Esophagus squamous epithelium (tissue), 5 donors: ENCODE measurements around the gene BID. TPM values are rescaled to one million over a fixed set of nuclear protein-coding genes. Genes with fewer than 3 reads are reported as not detected.

Experiments
- DNase-seq: peaks from one replicate; lab custom pipeline; 2025; lab: John Stamatoyannopoulos, UW
- H3K27ac ChIP-seq, 4 donors: fragments of 200-600 bp; sonication (generic); one replicate each; pipeline ENCODE4 v1.5.1; 2016 to 2019; ENCODE audit warnings: mild to moderate bottlenecking in 1 of 4
- H3K27me3 ChIP-seq, 4 donors: fragments of 200-600 bp; sonication (generic); 1 replicate in 3 of 4; 2 replicates in 1 of 4; pipeline versions ENCODE4 v1.5.1 to v1.6.0; 2017 to 2021; ENCODE audit warnings: antibody characterized with exemption in 1 of 4
- H3K36me3 ChIP-seq, 3 donors: fragments of 200-600 bp; sonication (generic); one replicate each; pipeline ENCODE4 v1.5.1; 2016 to 2019
- H3K4me1 ChIP-seq, 3 donors: fragments of 200-600 bp; sonication (generic); one replicate each; pipeline ENCODE4 v1.5.1; 2017 to 2019
- H3K4me3 ChIP-seq, 4 donors: fragments of 200-600 bp; sonication (generic); 1 replicate in 3 of 4; 2 replicates in 1 of 4; pipeline ENCODE4 v1.5.1; 2016 to 2019; ENCODE audit warnings: mild to moderate bottlenecking in 2 of 4, moderate library complexity in 1 of 4
- H3K9me3 ChIP-seq, 3 donors: fragments of 200-600 bp; sonication (generic); one replicate each; pipeline ENCODE4 v1.5.1; 2016 to 2019
- CTCF ChIP-seq, 6 experiments: fragments of 450-650 bp in 4 of 6; fragments of 200-600 bp in 2 of 6; sonication (generic) in 2 of 6; IDR thresholded peaks; one replicate each; pipeline ENCODE4 v1.5.1; 2016 to 2019; ENCODE audit warnings: antibody characterized with exemption in 6 of 6, mild to moderate bottlenecking in 4 of 6, moderate library complexity in 4 of 6
- POLR2A ChIP-seq, 4 donors: fragments of 450-650 bp; IDR thresholded peaks; one replicate each; pipeline ENCODE4 v1.6.1; 2017; ENCODE audit warnings: antibody characterized with exemption in 4 of 4, mild to moderate bottlenecking in 4 of 4, moderate library complexity in 3 of 4
- WGBS, 2 donors: methylation state at CpG; one replicate each; pipeline ENCODE4 v1.1.5; 2018; 5-methylcytosine and 5-hydroxymethylcytosine counted together
- intact Hi-C: fragments of 100-400 bp; cut with DNase I; formaldehyde crosslinking; loops from one replicate; pipeline ENCODE4 v1.15.0; 2022
- total RNA-seq, 4 donors: library from RNA; depleted of rRNA; stranded (reverse); fragments of >200 nt; gene quantifications; one replicate each; pipeline ENCODE4 v1.1.0, GENCODE V29; 2016
- donor health status: DM: yes; HTN: yes; CAD: no.

Gene BID
- total RNA-seq, 4 donors from 2014 or later: 10.6 to 32.9 (median 22.7) TPM

GRCh38 chr22:17741866-17742526, 32.3 kb downstream of the BID start:
- H3K27ac ChIP-seq: no peak overlapping the region
- H3K27me3 ChIP-seq: no peaks in the 10 kb centered on the region
- H3K4me3 ChIP-seq: no peak overlapping the region
- H3K9me3 ChIP-seq: no peaks in the 10 kb centered on the region
- peaks cover 0 to 26% (median 0%) of the 10 kb centered on the region in 3 donors for H3K36me3 ChIP-seq
- TF ChIP-seq CTCF (IDR thresholded peaks at IDR 0.05) (no peak), POLR2A (IDR thresholded peaks at IDR 0.05) (no peak)
- DNase-seq: no peak
- intact Hi-C loops: no loop called here
- 68 to 84% methylated on average over 12 to 17 of the region's 18 CpGs for WGBS, 2 donors
- H3K4me1 ChIP-seq: peaks cover 0 to 22% (median 0%) of the 10 kb centered on the region in 3 donors

GRCh38 chr22:17739196-17739975, 34.9 kb downstream of the BID start:
- H3K27me3 ChIP-seq: no peaks in the 10 kb centered on the region
- intact Hi-C loops: no loop called here
- no peak for DNase-seq
- peaks cover 0 to 52% (median 0%) of the 10 kb centered on the region in 3 donors for H3K36me3 ChIP-seq
- no peak overlapping the region for H3K4me3 ChIP-seq
- no peaks in the 10 kb centered on the region for H3K9me3 ChIP-seq
- 90 to 91% methylated on average over 7 to 16 of the region's 36 CpGs for WGBS, 2 donors
- H3K4me1 ChIP-seq: peaks cover 0 to 18% (median 0%) of the 10 kb centered on the region in 3 donors
- no peak for TF ChIP-seq POLR2A (IDR thresholded peaks at IDR 0.05)
- no peak for TF ChIP-seq CTCF (IDR thresholded peaks at IDR 0.05)
- no peak overlapping the region for H3K27ac ChIP-seq

GRCh38 chr22:17738386-17739128, 35.7 kb downstream of the BID start:
- Histone ChIP-seq H3K9me3 (no peaks in the 10 kb centered on the region), H3K4me1 (peaks cover 0 to 9% (median 0%) of the 10 kb centered on the region in 3 donors), H3K36me3 (peaks cover 0 to 60% (median 0%) of the 10 kb centered on the region in 3 donors), H3K4me3 (no peak overlapping the region), H3K27ac (no peak overlapping the region), H3K27me3 (no peaks in the 10 kb centered on the region)
- 84 to 96% methylated on average over 10 to 18 of the region's 21 CpGs for WGBS, 2 donors
- no peak for DNase-seq
- TF ChIP-seq POLR2A (IDR thresholded peaks at IDR 0.05) (no peak), CTCF (IDR thresholded peaks at IDR 0.05) (no peak)
- intact Hi-C loops: no loop called here

- intact Hi-C loops: no loop called here
- Histone ChIP-seq H3K9me3 (no peaks in the 10 kb centered on the region), H3K36me3 (peaks cover 0 to 99% (median 14%) of the 10 kb centered on the region in 3 donors), H3K27ac (peak overlapping the region in 1 of 4 donors; percentile 17), H3K4me1 (no peaks in the 10 kb centered on the region), H3K4me3 (no peak overlapping the region), H3K27me3 (no peaks in the 10 kb centered on the region)
- 68 to 75% methylated on average over 4 of the region's 4 CpGs for WGBS, 2 donors
- TF ChIP-seq POLR2A (IDR thresholded peaks at IDR 0.05) (no peak), CTCF (IDR thresholded peaks at IDR 0.05) (no peak)
- no peak for DNase-seq
Observed at GRCh38 chr22:17734187-17734586, 40.1 kb downstream of the BID start.
